Thoracic aorta (tissue), 2 donors: ENCODE data around the gene MARVELD1. TPM values are rescaled to one million over a fixed set of nuclear protein-coding genes. Genes with fewer than 3 reads are reported as not detected.

ENCODE experiments used
- ATAC-seq: fragments of 150-250 bp; one replicate; pipeline ENCODE4 v1.8.0; 2017; ENCODE audit warnings: low read depth; ENCODE audit not compliant: insufficient number of reproducible peaks, low FRiP score
- DNase-seq: peaks from one replicate; pipeline ENCODE4 v3.0.0-alpha.2; 2020; ENCODE audit warnings: low spot score
- H3K27ac ChIP-seq, 2 donors: fragments of 200-600 bp; sonication (generic); 1 replicate in 1 of 2; 2 replicates in 1 of 2; pipeline ENCODE4 v1.5.1; 2016; ENCODE audit warnings: mild to moderate bottlenecking in 2 of 2, moderate library complexity in 2 of 2
- H3K27me3 ChIP-seq: fragments of 200-600 bp; sonication (generic); replicated peaks from 2 replicates; pipeline ENCODE4 v1.6.0; 2016; ENCODE audit warnings: mild to moderate bottlenecking; ENCODE audit not compliant: insufficient read depth
- H3K36me3 ChIP-seq: fragments of 200-600 bp; sonication (generic); one replicate; pipeline ENCODE4 v1.5.1; 2016
- H3K4me1 ChIP-seq, 2 donors: fragments of 200-600 bp; sonication (generic); 1 replicate in 1 of 2; 2 replicates in 1 of 2; pipeline versions ENCODE4 v1.5.1 to v1.6.0; 2016; ENCODE audit warnings: low read depth in 2 of 2, mild to moderate bottlenecking in 1 of 2; ENCODE audit not compliant: control insufficient read depth in 1 of 2
- H3K4me3 ChIP-seq: fragments of 200-600 bp; sonication (generic); 2 replicates; pipeline ENCODE4 v1.5.1; 2016; ENCODE audit warnings: mild to moderate bottlenecking
- H3K9me3 ChIP-seq: fragments of 200-600 bp; sonication (generic); 2 replicates; pipeline ENCODE4 v1.5.1; 2016
- CTCF ChIP-seq: fragments of 200-600 bp; sonication (generic); IDR thresholded peaks from one replicate; pipeline ENCODE4 v1.5.1; 2019; ENCODE audit warnings: antibody characterized with exemption
- total RNA-seq, 2 donors: library from RNA; depleted of rRNA; stranded (reverse); fragments of >200 nt; gene quantifications; one replicate each; pipeline versions ENCODE4 v1.1.0 to v1.2.3, GENCODE V29; 2016

Gene MARVELD1
- total RNA-seq, 2 donors from 2014 or later = 85.0 to 97.9 TPM

- no peak for TF ChIP-seq CTCF
- Histone ChIP-seq H3K4me1 (peaks cover 9 to 26% of the 10 kb centered on the region in 2 donors), H3K36me3 (no peaks in the 10 kb centered on the region), H3K9me3 (no peaks in the 10 kb centered on the region), H3K4me3 (peak overlapping the region; percentile 85), H3K27me3 (no peaks in the 10 kb centered on the region), H3K27ac (peak overlapping the region; percentile 87 to 95)
- ATAC-seq (no peak), DNase-seq (no peak)
Measured at GRCh38 chr10:97736403-97736901, 22.9 kb downstream of the MARVELD1 start.

- peak; percentile 84 for ATAC-seq
- no peaks in the 10 kb centered on the region for H3K27me3 ChIP-seq
Measured at GRCh38 chr10:97736902-97737769, 23.6 kb downstream of the MARVELD1 start, which contains the start of gene ZFYVE27. ZFYVE27 (plus strand) TSS chr10:97737128; CDS start chr10:97738478, 1,350 bp downstream.

GRCh38 chr10:97737770-97738265 is 24.3 kb downstream of the MARVELD1 start:
- H3K4me1 ChIP-seq = peaks cover 8 to 24% of the 10 kb centered on the region in 2 donors
- DNase-seq = no peak
- H3K9me3 ChIP-seq = no peaks in the 10 kb centered on the region
- H3K27me3 ChIP-seq = no peaks in the 10 kb centered on the region
- H3K36me3 ChIP-seq = peaks cover under 1% of the 10 kb centered on the region
- H3K4me3 ChIP-seq = peak overlapping the region; percentile 85
- peak overlapping the region in 1 of 2 donors; percentile 95 for H3K27ac ChIP-seq
- no peak for ATAC-seq
- no peak for TF ChIP-seq CTCF

More at GRCh38 chr10:97736902-97737769, 23.6 kb downstream of the MARVELD1 start, which contains the start of gene ZFYVE27:
- Histone ChIP-seq H3K36me3 (no peaks in the 10 kb centered on the region), H3K27ac (peak within 1 kb of the TSS; percentile 87 to 95), H3K4me3 (peak within 1 kb of the TSS; percentile 85), H3K9me3 (no peaks in the 10 kb centered on the region), H3K4me1 (peaks cover 8 to 24% of the 10 kb centered on the region in 2 donors)
- no peak for TF ChIP-seq CTCF
- peak; percentile 74 for DNase-seq

GRCh38 chr10:97738616-97739015 is 25.1 kb downstream of the MARVELD1 start:
- no peaks in the 10 kb centered on the region for H3K9me3 ChIP-seq
- ATAC-seq (no peak), DNase-seq (no peak)
- no peaks in the 10 kb centered on the region for H3K27me3 ChIP-seq
- no peak for TF ChIP-seq CTCF
- peaks cover 4% of the 10 kb centered on the region for H3K36me3 ChIP-seq
- no peak overlapping the region for H3K4me3 ChIP-seq
- peaks cover 8 to 24% of the 10 kb centered on the region in 2 donors for H3K4me1 ChIP-seq
- H3K27ac ChIP-seq = no peak overlapping the region

GRCh38 chr10:97740613-97741012 is 27.1 kb downstream of the MARVELD1 start:
- H3K27me3 ChIP-seq = no peaks in the 10 kb centered on the region
- H3K36me3 ChIP-seq = peaks cover 20% of the 10 kb centered on the region
- TF ChIP-seq CTCF = no peak
- H3K4me1 ChIP-seq = peaks cover 8 to 24% of the 10 kb centered on the region in 2 donors
- no peak for DNase-seq
- H3K27ac ChIP-seq = no peak overlapping the region
- ATAC-seq = no peak
- no peaks in the 10 kb centered on the region for H3K9me3 ChIP-seq
- no peak overlapping the region for H3K4me3 ChIP-seq
